SK-N-MC (cell line): ENCODE results near the gene IQGAP3.

Experiments
- EZH2 ChIP-seq: fragments of 200-600 bp; sonication (generic); IDR thresholded peaks from one replicate; pipeline ENCODE4 v1.6.1; 2017; ENCODE audit warnings: antibody characterized with exemption
- FOXP2 ChIP-seq: optimal IDR thresholded peaks from 2 replicates; pipeline ENCODE3; 2011; ENCODE audit warnings: mild to moderate bottlenecking, moderate library complexity; ENCODE audit not compliant: insufficient read depth; ENCODE audit errors: extremely low read length, control extremely low read depth
- POLR2AphosphoS5 ChIP-seq: IDR thresholded peaks from 2 replicates; pipeline ENCODE4 v1.6.1; 2012; ENCODE audit warnings: mild to moderate bottlenecking, low read depth, low read length, borderline replicate concordance

DNA sequence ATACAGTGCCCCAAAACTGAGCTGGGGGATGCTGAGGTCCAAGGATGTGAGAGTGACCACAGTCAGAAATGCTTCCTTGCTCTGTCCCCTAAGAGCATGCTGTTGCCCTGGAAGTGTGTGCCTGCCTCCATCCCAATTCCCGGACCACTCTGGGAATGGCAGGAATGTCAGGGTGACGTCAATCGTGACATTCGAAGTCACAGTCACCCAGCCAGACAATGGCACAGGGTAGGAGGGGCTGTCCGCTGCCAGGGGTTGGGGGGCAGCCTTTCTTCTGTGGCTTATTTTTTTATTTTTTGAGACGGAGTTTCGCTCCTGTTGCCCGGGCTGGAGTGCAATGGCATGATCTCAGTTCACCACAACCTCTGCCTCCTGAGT lies 94.1 kb downstream of the IQGAP3 start:
- TF ChIP-seq POLR2AphosphoS5 = no peak
- no peak for TF ChIP-seq EZH2
- TF ChIP-seq FOXP2 = no peak
